ENCODE data around the gene PTPN21. TPM values are rescaled to one million over a fixed set of nuclear protein-coding genes. Genes with fewer than 3 reads are reported as not detected.

The PTPN21 gene
- total RNA-seq = 21.9 and 25.3 TPM in 2 replicates
- long read RNA-seq, partial matches to known transcripts = 1 of 5 reads
- long read RNA-seq, other reads (novel, unspliced or antisense) = 4 of 5 reads

DNA sequence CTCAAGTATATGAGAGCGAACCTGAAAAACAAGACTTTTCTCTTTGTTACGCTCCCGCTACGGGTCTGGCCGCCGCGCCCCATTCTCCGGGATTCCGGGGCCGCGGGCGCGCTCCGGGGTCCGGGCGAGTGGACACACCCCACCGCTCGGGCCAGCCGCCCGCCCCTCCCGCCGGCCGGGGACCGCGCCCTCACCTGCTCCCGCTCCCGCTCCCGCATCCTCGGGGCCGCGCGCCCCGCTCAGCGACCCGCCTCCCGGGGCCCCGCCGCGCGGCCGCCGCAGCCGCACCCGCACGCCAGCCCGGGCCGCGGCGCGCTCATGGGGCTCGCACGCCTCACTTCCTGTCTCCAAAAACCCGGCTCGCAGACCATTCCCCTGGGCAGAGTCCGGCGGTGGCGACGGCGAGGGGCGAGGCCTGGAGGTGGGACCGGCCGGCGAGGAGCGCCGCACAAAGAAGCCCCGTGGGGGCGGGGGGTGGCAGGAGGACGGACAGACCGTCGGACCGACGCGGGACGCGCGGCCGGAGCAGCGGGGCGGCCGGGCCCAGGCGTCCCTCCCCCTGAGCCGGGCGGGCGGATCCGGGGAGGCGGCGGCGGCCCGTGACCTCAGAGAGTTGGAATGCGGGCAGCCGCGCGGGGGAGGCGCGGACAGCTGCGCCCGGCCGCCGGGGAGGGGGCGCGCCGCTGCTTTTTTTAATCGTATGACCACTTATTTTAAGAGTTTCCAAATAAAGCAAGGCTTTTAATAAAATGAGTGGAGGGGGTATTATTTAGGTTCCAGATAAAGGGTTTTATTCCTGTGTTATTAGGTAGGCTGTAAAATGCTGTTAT, at the start of gene PTPN21:
Gene PTPN21 (minus strand): TSS at position 551 of the 830 bp plus-strand sequence. CDS start 4,590 bp downstream, outside the sequence.
- H3K9me3 Mint-ChIP-seq = no peaks in the 10 kb centered on the region
- H3K4me1 Mint-ChIP-seq = peaks cover 28% of the 10 kb centered on the region

DNA sequence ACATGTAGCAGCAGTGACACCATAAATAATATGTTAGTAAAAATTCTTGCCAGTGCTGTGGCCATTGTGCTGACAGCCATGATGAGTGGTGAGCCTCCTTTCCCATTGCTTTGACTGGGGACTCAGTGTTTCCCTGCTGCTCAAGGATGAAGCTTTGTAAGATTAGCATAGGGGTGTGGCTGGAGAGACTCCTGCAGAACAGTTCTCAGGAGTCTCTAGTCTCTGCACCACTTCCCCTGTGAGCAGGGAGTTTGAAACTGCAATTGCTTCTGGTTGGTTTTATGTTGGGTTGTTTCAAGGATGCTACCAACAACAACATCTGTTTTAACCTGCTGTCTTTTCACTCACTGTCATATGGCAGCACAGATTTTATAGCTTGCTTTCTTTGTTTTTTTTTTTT, 49.4 kb upstream of the PTPN21 start:
- Mint-ChIP-seq H3K4me3 (no peak overlapping the region), H3K9me3 (no peaks in the 10 kb centered on the region), H3K27ac (ENCODE audit: unreplicated experiment) (no peak overlapping the region), H3K4me1 (no peaks in the 10 kb centered on the region), H3K36me3 (ENCODE audit: low read depth) (peaks cover 31% of the 10 kb centered on the region), H3K27me3 (ENCODE audit: low read depth) (no peaks in the 10 kb centered on the region)
- TF ChIP-seq, protein P1, sequence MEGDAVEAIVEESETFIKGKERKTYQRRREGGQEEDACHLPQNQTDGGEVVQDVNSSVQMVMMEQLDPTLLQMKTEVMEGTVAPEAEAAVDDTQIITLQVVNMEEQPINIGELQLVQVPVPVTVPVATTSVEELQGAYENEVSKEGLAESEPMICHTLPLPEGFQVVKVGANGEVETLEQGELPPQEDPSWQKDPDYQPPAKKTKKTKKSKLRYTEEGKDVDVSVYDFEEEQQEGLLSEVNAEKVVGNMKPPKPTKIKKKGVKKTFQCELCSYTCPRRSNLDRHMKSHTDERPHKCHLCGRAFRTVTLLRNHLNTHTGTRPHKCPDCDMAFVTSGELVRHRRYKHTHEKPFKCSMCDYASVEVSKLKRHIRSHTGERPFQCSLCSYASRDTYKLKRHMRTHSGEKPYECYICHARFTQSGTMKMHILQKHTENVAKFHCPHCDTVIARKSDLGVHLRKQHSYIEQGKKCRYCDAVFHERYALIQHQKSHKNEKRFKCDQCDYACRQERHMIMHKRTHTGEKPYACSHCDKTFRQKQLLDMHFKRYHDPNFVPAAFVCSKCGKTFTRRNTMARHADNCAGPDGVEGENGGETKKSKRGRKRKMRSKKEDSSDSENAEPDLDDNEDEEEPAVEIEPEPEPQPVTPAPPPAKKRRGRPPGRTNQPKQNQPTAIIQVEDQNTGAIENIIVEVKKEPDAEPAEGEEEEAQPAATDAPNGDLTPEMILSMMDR (conservative IDR thresholded peaks at IDR 0.05) = no peak
- no peak for DNase-seq (ENCODE audit: low read depth, low spot score)

More for the DNA sequence above, at the start of gene PTPN21:
- H3K36me3 Mint-ChIP-seq (ENCODE audit: low read depth) = no peaks in the 10 kb centered on the region
- H3K4me3 Mint-ChIP-seq = peak within 1 kb of the TSS; percentile 94
- TF ChIP-seq, protein P1 (conservative IDR thresholded peaks at IDR 0.05) = no peak
- H3K27me3 Mint-ChIP-seq (ENCODE audit: low read depth) = peaks cover 15% of the 10 kb centered on the region
- peak; percentile 65 for DNase-seq (ENCODE audit: low read depth, low spot score)
- peak within 1 kb of the TSS; percentile 98 for H3K27ac Mint-ChIP-seq (ENCODE audit: unreplicated experiment)

DNA sequence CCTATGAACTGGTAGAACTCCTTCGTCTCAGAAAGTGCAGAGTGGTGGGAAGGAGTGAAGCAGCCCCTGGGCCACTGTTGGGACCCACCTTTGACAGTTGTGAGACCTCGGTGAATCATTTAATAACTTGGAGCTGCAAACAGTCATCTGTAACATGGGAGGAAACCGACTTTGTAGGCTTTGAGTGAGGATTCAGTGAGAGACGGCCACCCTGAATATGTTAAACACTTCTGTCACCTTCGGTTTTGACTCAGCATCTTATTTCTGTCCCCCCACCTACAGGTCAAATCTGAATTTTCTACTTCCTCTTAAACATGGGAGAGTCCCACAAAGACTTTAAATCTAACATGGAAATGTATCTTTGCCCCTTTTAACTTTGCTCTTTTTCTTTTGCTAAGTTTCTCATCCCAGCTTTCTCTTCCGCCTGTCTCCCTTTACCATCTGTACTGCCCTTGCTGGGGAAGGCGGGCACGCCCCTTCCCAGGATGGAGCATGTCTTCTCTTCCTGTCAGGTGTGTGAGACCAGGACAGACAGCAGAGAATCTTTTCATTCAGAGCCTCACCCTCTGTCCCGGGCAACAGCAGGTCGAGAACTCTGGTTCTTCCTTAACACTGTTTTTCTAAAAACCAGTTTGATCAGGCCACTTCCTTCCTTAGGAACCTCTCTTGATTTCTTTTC, 45.1 kb upstream of the PTPN21 start:
- Mint-ChIP-seq H3K27me3 (ENCODE audit: low read depth) (no peaks in the 10 kb centered on the region), H3K4me1 (no peaks in the 10 kb centered on the region), H3K9me3 (no peaks in the 10 kb centered on the region), H3K36me3 (ENCODE audit: low read depth) (peaks cover 21% of the 10 kb centered on the region), H3K27ac (ENCODE audit: unreplicated experiment) (peak overlapping the region; percentile 55), H3K4me3 (no peak overlapping the region)
- DNase-seq (ENCODE audit: low read depth, low spot score) = no peak
- TF ChIP-seq, protein P1 (conservative IDR thresholded peaks at IDR 0.05) = no peak

DNA sequence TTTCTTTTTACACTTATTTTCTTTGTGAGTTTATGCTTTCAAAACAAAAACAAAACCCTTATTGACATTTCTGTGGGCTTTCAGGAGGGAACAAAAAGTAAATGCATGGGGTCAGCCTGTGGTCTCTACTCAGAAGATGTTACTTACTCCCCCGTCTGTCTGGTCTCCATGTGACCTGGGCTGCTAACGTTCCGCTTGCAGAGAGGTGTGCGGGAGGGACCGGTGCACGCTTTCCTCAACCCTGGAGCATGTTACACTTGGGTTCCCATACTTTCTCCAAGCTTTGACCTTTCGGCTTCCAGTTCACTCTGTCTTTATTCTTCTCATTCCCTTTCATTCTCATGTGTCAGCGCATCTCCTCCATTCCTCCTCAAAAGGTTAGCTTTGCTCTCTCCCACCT, 44.5 kb upstream of the PTPN21 start:
- H3K4me3 Mint-ChIP-seq = no peak overlapping the region
- H3K4me1 Mint-ChIP-seq = no peaks in the 10 kb centered on the region
- peaks cover 21% of the 10 kb centered on the region for H3K36me3 Mint-ChIP-seq (ENCODE audit: low read depth)
- TF ChIP-seq, protein P1 (conservative IDR thresholded peaks at IDR 0.05) = no peak
- H3K27ac Mint-ChIP-seq (ENCODE audit: unreplicated experiment) = no peak overlapping the region
- DNase-seq (ENCODE audit: low read depth, low spot score) = no peak
- H3K9me3 Mint-ChIP-seq = no peaks in the 10 kb centered on the region
- no peaks in the 10 kb centered on the region for H3K27me3 Mint-ChIP-seq (ENCODE audit: low read depth)

DNA sequence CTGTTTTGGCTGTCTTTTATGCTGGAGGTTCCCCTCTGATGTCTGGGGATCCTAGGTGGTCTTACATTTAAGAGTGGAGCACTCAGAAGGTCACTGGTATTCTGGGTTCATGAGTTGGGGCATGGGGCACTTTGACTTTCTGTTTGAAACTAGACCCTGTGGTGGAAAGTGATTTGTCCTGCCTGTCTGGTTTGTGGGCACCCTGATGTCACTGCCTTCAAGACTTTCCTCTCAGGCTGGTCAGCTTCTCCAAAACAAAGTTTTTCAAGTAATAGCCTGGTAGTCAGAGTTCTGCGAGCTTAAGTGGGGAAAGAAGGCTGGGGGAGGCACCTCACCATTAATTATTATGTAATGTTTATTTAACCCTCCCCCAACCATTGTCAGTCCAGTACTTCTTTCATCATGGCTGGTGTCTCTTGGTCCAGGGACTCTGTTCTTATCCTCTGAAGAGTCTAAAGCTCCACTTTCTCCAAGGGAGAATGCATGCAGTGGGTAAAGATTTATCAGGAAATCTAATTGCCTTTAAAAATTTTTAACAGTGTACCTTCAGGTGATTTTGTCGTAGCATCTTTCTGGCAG, 43.4 kb upstream of the PTPN21 start:
- no peak for DNase-seq (ENCODE audit: low read depth, low spot score)
- H3K27ac Mint-ChIP-seq (ENCODE audit: unreplicated experiment) = peak overlapping the region; percentile 15
- no peak overlapping the region for H3K4me3 Mint-ChIP-seq
- H3K4me1 Mint-ChIP-seq = no peaks in the 10 kb centered on the region
- TF ChIP-seq, protein P1 (conservative IDR thresholded peaks at IDR 0.05) = no peak
- no peaks in the 10 kb centered on the region for H3K27me3 Mint-ChIP-seq (ENCODE audit: low read depth)
- H3K9me3 Mint-ChIP-seq = no peaks in the 10 kb centered on the region
- H3K36me3 Mint-ChIP-seq (ENCODE audit: low read depth) = peaks cover 19% of the 10 kb centered on the region

Measured in neural crest cell (in vitro differentiated cells).